Gastroesophageal sphincter (tissue), 4 donors: ENCODE measurements around the gene NAPB. TPM values are rescaled to one million over a fixed set of nuclear protein-coding genes. Genes with fewer than 3 reads are reported as not detected.

Experiments used
- ATAC-seq: fragments of 150-250 bp; one replicate; pipeline ENCODE4 v1.9.1; 2016; ENCODE audit warnings: mild to moderate bottlenecking, moderate library complexity
- H3K27ac ChIP-seq, 4 donors: fragments of 200-600 bp; sonication (generic) in 3 of 4; 1 replicate in 3 of 4; 2 replicates in 1 of 4; pipeline ENCODE4 v1.5.1; 2016 to 2019
- H3K27me3 ChIP-seq: fragments of 200-600 bp; sonication (generic); one replicate; pipeline ENCODE4 v1.5.1; 2019
- H3K36me3 ChIP-seq, 2 donors: fragments of 200-600 bp; sonication (generic); one replicate each; pipeline ENCODE4 v1.5.1; 2019; ENCODE audit warnings: control low read depth in 1 of 2
- H3K4me1 ChIP-seq, 3 donors: fragments of 200-600 bp; sonication (generic); 1 replicate in 2 of 3; 2 replicates in 1 of 3; pipeline ENCODE4 v1.5.1; 2016 to 2019; ENCODE audit warnings: control low read depth in 2 of 3
- H3K4me3 ChIP-seq, 2 donors: fragments of 200-600 bp; sonication (generic); one replicate each; pipeline ENCODE4 v1.5.1; 2019; ENCODE audit warnings: mild to moderate bottlenecking in 1 of 2, moderate library complexity in 1 of 2
- H3K9me3 ChIP-seq, 3 donors: fragments of 200-600 bp; sonication (generic); one replicate each; pipeline ENCODE4 v1.5.1; 2017 to 2019; ENCODE audit warnings: control low read depth in 2 of 3
- EP300 ChIP-seq: sonication (generic); formaldehyde crosslinking; IDR thresholded peaks from one replicate; pipeline ENCODE4 v1.6.1; 2017; ENCODE audit warnings: antibody characterized with exemption, mild to moderate bottlenecking
- POLR2A ChIP-seq, 2 donors: fragments of 450-650 bp; IDR thresholded peaks; one replicate each; pipeline ENCODE4 v1.6.1; 2017; ENCODE audit warnings: antibody characterized with exemption in 2 of 2, mild to moderate bottlenecking in 2 of 2, moderate library complexity in 1 of 2
- POLR2AphosphoS5 ChIP-seq: sonication (generic); formaldehyde crosslinking; IDR thresholded peaks from one replicate; pipeline ENCODE4 v1.6.1; 2017; ENCODE audit warnings: antibody characterized with exemption
- WGBS, 2 donors: methylation state at CpG; one replicate each; pipeline ENCODE4 v1.1.5; 2018; ENCODE audit warnings: low coverage in 1 of 2; 5-methylcytosine and 5-hydroxymethylcytosine counted together
- total RNA-seq, 4 donors: library from RNA; depleted of rRNA; stranded (reverse); fragments of >200 nt; gene quantifications; one replicate each; pipeline ENCODE4 v1.1.0, GENCODE V29; 2016
- TF ChIP-seq, protein P1 (sequence below), 4 experiments: fragments of 200-600 bp in 2 of 4; fragments of 450-650 bp in 2 of 4; sonication (generic) in 1 of 4; IDR thresholded peaks; one replicate each; pipeline ENCODE4 v1.5.1; 2017 to 2019; ENCODE audit warnings: antibody characterized with exemption in 4 of 4, mild to moderate bottlenecking in 2 of 4, moderate library complexity in 2 of 4

NAPB gene
- total RNA-seq, 4 donors from 2014 or later, result 14.0 to 20.1 (median 18.1) TPM

DNA sequence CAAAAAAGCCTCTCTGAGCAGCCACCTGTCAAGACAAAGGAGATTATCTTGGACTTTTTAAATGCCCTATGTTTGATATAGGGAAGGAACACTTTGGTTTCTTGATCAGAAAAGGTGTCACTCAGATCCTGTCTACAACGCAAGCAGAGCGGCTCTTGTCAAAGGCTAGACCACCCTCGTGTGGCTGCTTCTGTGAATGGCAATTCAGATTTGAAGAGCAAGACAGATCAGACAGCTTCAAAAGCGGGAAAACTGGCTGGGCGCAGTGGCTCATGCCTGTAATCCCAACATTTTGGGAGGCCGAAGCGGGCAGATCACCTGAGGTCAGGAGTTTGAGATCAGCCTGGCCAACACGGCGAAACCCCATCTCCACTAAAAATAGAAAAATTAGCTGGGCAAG is 80.8 kb downstream of the NAPB start:
- peaks cover 7% of the 10 kb centered on the region for H3K27me3 ChIP-seq
- H3K27ac ChIP-seq, result no peak overlapping the region
- no peak overlapping the region for H3K4me3 ChIP-seq
- TF ChIP-seq, protein P1, sequence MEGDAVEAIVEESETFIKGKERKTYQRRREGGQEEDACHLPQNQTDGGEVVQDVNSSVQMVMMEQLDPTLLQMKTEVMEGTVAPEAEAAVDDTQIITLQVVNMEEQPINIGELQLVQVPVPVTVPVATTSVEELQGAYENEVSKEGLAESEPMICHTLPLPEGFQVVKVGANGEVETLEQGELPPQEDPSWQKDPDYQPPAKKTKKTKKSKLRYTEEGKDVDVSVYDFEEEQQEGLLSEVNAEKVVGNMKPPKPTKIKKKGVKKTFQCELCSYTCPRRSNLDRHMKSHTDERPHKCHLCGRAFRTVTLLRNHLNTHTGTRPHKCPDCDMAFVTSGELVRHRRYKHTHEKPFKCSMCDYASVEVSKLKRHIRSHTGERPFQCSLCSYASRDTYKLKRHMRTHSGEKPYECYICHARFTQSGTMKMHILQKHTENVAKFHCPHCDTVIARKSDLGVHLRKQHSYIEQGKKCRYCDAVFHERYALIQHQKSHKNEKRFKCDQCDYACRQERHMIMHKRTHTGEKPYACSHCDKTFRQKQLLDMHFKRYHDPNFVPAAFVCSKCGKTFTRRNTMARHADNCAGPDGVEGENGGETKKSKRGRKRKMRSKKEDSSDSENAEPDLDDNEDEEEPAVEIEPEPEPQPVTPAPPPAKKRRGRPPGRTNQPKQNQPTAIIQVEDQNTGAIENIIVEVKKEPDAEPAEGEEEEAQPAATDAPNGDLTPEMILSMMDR (IDR thresholded peaks at IDR 0.05), result peak in 3 of 4 experiments; percentile 61 to 69 (median 68)
- no peak for TF ChIP-seq POLR2AphosphoS5
- H3K4me1 ChIP-seq, result peaks cover 0 to 9% (median 0%) of the 10 kb centered on the region in 3 donors
- H3K9me3 ChIP-seq, result no peaks in the 10 kb centered on the region
- WGBS, 2 donors, result no CpG with 5 or more reads among the region's 9 CpGs
- H3K36me3 ChIP-seq, result no peaks in the 10 kb centered on the region
- no peak for ATAC-seq

DNA sequence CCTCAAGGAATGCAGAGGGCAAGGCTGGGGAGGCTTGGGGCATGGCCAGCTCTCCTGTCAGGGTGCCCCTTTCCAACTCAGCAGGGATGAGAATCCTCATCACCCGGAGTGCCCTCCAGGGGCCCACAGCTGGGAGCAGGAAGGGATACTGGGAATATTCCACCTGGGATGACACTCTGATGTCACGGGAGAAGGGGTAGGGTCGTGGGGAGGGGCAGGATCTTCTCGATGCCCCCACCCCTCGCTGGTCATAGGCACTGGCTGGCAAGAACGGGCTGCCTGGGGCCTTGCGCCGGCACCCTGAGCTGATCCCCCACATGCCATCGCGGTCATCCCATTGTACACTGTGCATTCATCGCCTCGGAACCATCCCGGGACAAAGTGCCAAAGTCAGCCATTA is 81.3 kb downstream of the NAPB start:
- no peaks in the 10 kb centered on the region for H3K36me3 ChIP-seq
- WGBS, 2 donors, result 30 to 80% methylated on average over 1 to 2 of the region's 13 CpGs
- no peak for ATAC-seq
- TF ChIP-seq, protein P1 (IDR thresholded peaks at IDR 0.05), result no peak
- TF ChIP-seq POLR2A (IDR thresholded peaks at IDR 0.05) (no peak), EP300 (no peak), POLR2AphosphoS5 (no peak)
- H3K27me3 ChIP-seq, result peaks cover 7% of the 10 kb centered on the region
- H3K9me3 ChIP-seq, result no peaks in the 10 kb centered on the region
- H3K27ac ChIP-seq, result no peak overlapping the region
- peaks cover 0 to 9% (median 0%) of the 10 kb centered on the region in 3 donors for H3K4me1 ChIP-seq
- no peak overlapping the region for H3K4me3 ChIP-seq

DNA sequence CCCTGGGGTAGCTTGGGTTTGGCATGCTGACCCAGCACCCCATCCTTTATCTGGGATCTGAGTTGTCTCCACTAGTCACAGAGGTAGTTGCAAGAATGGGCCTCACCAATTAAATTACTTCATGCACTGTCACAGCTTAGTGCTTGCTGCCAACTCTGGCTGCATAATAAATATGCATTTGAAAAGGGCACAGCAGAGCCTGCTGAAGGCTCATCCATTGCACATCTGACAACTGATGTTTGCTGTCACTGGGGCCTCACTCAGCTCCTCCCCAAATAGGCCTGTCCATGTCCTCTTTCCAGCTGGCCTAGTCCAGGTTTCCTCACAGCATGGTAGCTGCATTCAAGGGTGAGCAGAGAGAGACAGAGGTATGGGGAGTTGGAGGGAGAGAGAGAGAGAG is 84.0 kb downstream of the NAPB start:
- no peak for TF ChIP-seq POLR2AphosphoS5
- TF ChIP-seq, protein P1 (IDR thresholded peaks at IDR 0.05), result no peak
- TF ChIP-seq EP300, result no peak
- no peak for TF ChIP-seq POLR2A (IDR thresholded peaks at IDR 0.05)
- H3K4me3 ChIP-seq, result no peak overlapping the region
- no peak overlapping the region for H3K27ac ChIP-seq
- H3K9me3 ChIP-seq, result no peaks in the 10 kb centered on the region
- H3K36me3 ChIP-seq, result no peaks in the 10 kb centered on the region
- ATAC-seq, result no peak
- peaks cover 7% of the 10 kb centered on the region for H3K27me3 ChIP-seq
- peaks cover 0 to 16% (median 0%) of the 10 kb centered on the region in 3 donors for H3K4me1 ChIP-seq

DNA sequence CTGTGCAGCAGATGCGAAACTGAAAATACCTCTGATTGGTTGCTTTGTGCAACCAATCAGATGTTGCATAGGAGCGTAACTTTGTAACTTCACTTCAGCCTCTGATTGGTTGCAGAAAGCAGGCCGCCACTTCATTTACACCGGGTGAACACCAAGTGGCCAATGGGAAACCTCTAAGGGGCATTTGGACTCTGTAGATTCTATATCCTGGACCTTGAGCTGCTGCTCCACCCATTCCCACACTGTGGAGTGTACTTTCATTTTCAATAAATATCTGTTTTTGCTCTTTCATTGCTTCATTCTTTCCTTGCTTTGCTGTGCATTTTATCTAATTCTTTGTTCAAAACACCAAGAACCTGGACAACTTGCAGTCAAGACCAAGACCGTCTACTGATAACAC is 84.8 kb downstream of the NAPB start:
- 80 to 97% methylated on average over 1 to 4 of the region's 5 CpGs for WGBS, 2 donors
- Histone ChIP-seq H3K27me3 (peaks cover 7% of the 10 kb centered on the region), H3K36me3 (no peaks in the 10 kb centered on the region), H3K4me1 (peaks cover 0 to 16% (median 0%) of the 10 kb centered on the region in 3 donors), H3K9me3 (no peaks in the 10 kb centered on the region), H3K4me3 (no peak overlapping the region), H3K27ac (no peak overlapping the region)
- ATAC-seq, result no peak
- TF ChIP-seq, protein P1 (IDR thresholded peaks at IDR 0.05), result no peak
- TF ChIP-seq POLR2A (IDR thresholded peaks at IDR 0.05), result no peak
- TF ChIP-seq EP300, result no peak
- no peak for TF ChIP-seq POLR2AphosphoS5

DNA sequence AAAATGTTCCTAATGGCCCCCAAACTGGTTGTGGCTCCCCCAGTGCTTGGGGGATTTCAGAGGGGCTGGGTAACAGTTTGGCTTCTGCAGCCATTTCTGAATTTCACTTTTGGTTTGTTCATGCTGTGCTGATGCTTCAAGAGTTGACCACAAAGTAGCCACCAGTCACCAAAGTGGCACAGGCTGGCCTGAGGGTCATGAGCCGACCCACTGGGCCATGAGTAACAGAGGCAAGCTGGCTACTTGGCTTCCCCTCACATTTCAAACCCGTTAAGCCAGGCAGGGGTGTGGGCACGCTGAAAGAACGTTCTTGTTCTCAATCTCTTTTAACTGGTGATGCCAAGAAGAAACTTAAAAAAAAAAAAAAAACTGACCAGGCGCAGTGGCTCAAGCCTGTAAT is 85.8 kb downstream of the NAPB start:
- no peak for TF ChIP-seq POLR2AphosphoS5
- TF ChIP-seq EP300, result no peak
- TF ChIP-seq, protein P1 (IDR thresholded peaks at IDR 0.05), result no peak
- TF ChIP-seq POLR2A (IDR thresholded peaks at IDR 0.05), result no peak
- no peak for ATAC-seq
- H3K27me3 ChIP-seq, result peaks cover 7% of the 10 kb centered on the region
- H3K4me1 ChIP-seq, result peaks cover 0 to 12% (median 0%) of the 10 kb centered on the region in 3 donors
- H3K4me3 ChIP-seq, result no peak overlapping the region
- 96 to 100% methylated on average over 1 to 4 of the region's 5 CpGs for WGBS, 2 donors
- H3K36me3 ChIP-seq, result no peaks in the 10 kb centered on the region
- no peak overlapping the region for H3K27ac ChIP-seq
- H3K9me3 ChIP-seq, result no peaks in the 10 kb centered on the region
